GM23338 (cell line): ENCODE results near the gene WDR93. TPM values are rescaled to one million over a fixed set of nuclear protein-coding genes. Genes with fewer than 3 reads are reported as not detected.

Source experiments
- ATAC-seq: fragments of 200-7000 bp; cut with Tn5 transposase; 3 replicates; pipeline ENCODE4 v1.9.1; 2020
- DNase-seq: peaks from one replicate; pipeline ENCODE4 v3.0.0-alpha.2; 2015; ENCODE audit warnings: low spot score
- H2AFZ ChIP-seq: fragments of 200-600 bp; sonication (generic); 2 replicates; pipeline ENCODE4 v1.8.0; 2016; ENCODE audit warnings: antibody characterized with exemption, mild to moderate bottlenecking, moderate library complexity
- H3F3A ChIP-seq: fragments of 200-600 bp; sonication (generic); replicated peaks from 2 replicates; pipeline ENCODE4 v1.8.0; 2017; ENCODE audit warnings: antibody characterized with exemption, mixed run types, low read depth
- H3K27ac ChIP-seq: fragments of 200-600 bp; sonication (generic); 2 replicates; pipeline ENCODE4 v1.6.1; 2016; ENCODE audit warnings: low read depth
- H3K27me3 ChIP-seq: fragments of 200-600 bp; sonication (generic); 2 replicates; pipeline ENCODE4 v1.8.0; 2016; ENCODE audit warnings: mild to moderate bottlenecking, mixed run types, moderate library complexity; ENCODE audit not compliant: insufficient read depth
- H3K36me3 ChIP-seq: fragments of 200-600 bp; sonication (generic); 2 replicates; pipeline ENCODE4 v1.8.0; 2016; ENCODE audit warnings: mild to moderate bottlenecking; ENCODE audit not compliant: insufficient read depth
- H3K4me1 ChIP-seq: fragments of 200-600 bp; sonication (generic); 2 replicates; pipeline ENCODE4 v1.8.0; 2016; ENCODE audit warnings: mild to moderate bottlenecking, moderate library complexity; ENCODE audit not compliant: insufficient read depth
- H3K4me2 ChIP-seq: fragments of 200-600 bp; sonication (generic); 2 replicates; pipeline ENCODE4 v1.7.1; 2017; ENCODE audit warnings: mixed run types
- H3K4me3 ChIP-seq: fragments of 200-600 bp; sonication (generic); 2 replicates; pipeline ENCODE4 v1.6.1; 2016; ENCODE audit warnings: mixed run types
- H3K79me2 ChIP-seq: fragments of 200-600 bp; sonication (generic); replicated peaks from 2 replicates; pipeline ENCODE4 v1.8.0; 2017; ENCODE audit warnings: mild to moderate bottlenecking; ENCODE audit not compliant: insufficient read depth
- H3K9me2 ChIP-seq: fragments of 200-600 bp; sonication (generic); 2 replicates; pipeline ENCODE4 v1.8.0; 2017; ENCODE audit not compliant: insufficient read depth
- H4K20me1 ChIP-seq: fragments of 200-600 bp; sonication (generic); replicated peaks from 2 replicates; pipeline ENCODE4 v1.8.0; 2017; ENCODE audit warnings: mild to moderate bottlenecking; ENCODE audit not compliant: insufficient read depth
- H3K27ac Mint-ChIP-seq: 2 replicates; pipeline ENCODE4 v1.8.0; 2020; ENCODE audit warnings: inconsistent platforms, mild to moderate bottlenecking, moderate library complexity, mixed read lengths
- H3K27me3 Mint-ChIP-seq: 3 replicates; pipeline ENCODE4 v1.8.0; 2022; ENCODE audit warnings: low read depth, mild to moderate bottlenecking, moderate library complexity, mixed read lengths, inconsistent platforms; ENCODE audit not compliant: insufficient read depth, poor library complexity
- H3K36me3 Mint-ChIP-seq: 3 replicates; pipeline ENCODE4 v1.8.0; 2021; ENCODE audit warnings: low read depth, mild to moderate bottlenecking, inconsistent platforms, moderate library complexity, mixed read lengths
- H3K4me1 Mint-ChIP-seq: 3 replicates; pipeline ENCODE4 v1.8.0; 2020; ENCODE audit warnings: mild to moderate bottlenecking, inconsistent platforms, mixed read lengths
- H3K4me3 Mint-ChIP-seq: 3 replicates; pipeline ENCODE4 v1.8.0; 2021; ENCODE audit warnings: moderate library complexity, mild to moderate bottlenecking, inconsistent platforms, mixed read lengths
- H3K9me3 Mint-ChIP-seq: 3 replicates; pipeline ENCODE4 v1.8.0; 2020; ENCODE audit warnings: moderate library complexity, mild to moderate bottlenecking, inconsistent platforms, mixed read lengths
- CREB1 ChIP-seq: fragments of 250-450 bp; sonication (Bioruptor Pico); IDR thresholded peaks from 2 replicates; pipeline ENCODE4 v1.5.0; 2020; ENCODE audit warnings: low read depth, mild to moderate bottlenecking, moderate library complexity
- CTCF ChIP-seq, 2 experiments: fragments of 200-600 bp in 1 of 2; sonication (generic) in 1 of 2; conservative IDR thresholded peaks; 2 replicates each; pipeline versions ENCODE4 v1.5.1 to v1.6.1; 2016 to 2017; ENCODE audit warnings: antibody characterized with exemption in 2 of 2, low read depth in 2 of 2, mild to moderate bottlenecking in 2 of 2, moderate library complexity in 1 of 2
- ETS1 ChIP-seq: IDR thresholded peaks from 2 replicates; pipeline ENCODE4 v1.6.1; 2016; ENCODE audit warnings: antibody characterized with exemption
- EZH2 ChIP-seq: fragments of 200-600 bp; sonication (generic); IDR thresholded peaks from one replicate; pipeline ENCODE4 v1.8.0; 2017; ENCODE audit warnings: antibody characterized with exemption, mild to moderate bottlenecking, low read depth; ENCODE audit not compliant: unreplicated experiment
- EZH2phosphoT487 ChIP-seq: fragments of 200-600 bp; sonication (generic); IDR thresholded peaks from one replicate; pipeline ENCODE4 v1.8.1; 2018; ENCODE audit warnings: antibody characterized with exemption; ENCODE audit not compliant: unreplicated experiment
- JUNB ChIP-seq: IDR thresholded peaks from one replicate; pipeline ENCODE4 v1.6.1; 2016; ENCODE audit warnings: antibody characterized with exemption; ENCODE audit not compliant: unreplicated experiment
- NANOG ChIP-seq: IDR thresholded peaks from 2 replicates; pipeline ENCODE4 v1.6.1; 2016; ENCODE audit warnings: antibody characterized with exemption, borderline replicate concordance
- POLR2AphosphoS5 ChIP-seq: IDR thresholded peaks from 2 replicates; pipeline ENCODE4 v1.6.1; 2016; ENCODE audit warnings: antibody characterized with exemption, low read depth
- REST ChIP-seq: IDR thresholded peaks from one replicate; pipeline ENCODE4 v1.6.1; 2018; ENCODE audit warnings: antibody characterized with exemption; ENCODE audit not compliant: unreplicated experiment
- STAT1 ChIP-seq: IDR thresholded peaks from one replicate; pipeline ENCODE4 v1.6.1; 2016; ENCODE audit warnings: antibody characterized with exemption; ENCODE audit not compliant: unreplicated experiment
- ZNF114 ChIP-seq: fragments of 250-450 bp; sonication (Bioruptor Pico); IDR thresholded peaks from 2 replicates; pipeline ENCODE4 v1.5.0; 2020; ENCODE audit warnings: mild to moderate bottlenecking, moderate library complexity
- ZNF331 ChIP-seq: fragments of 250-450 bp; sonication (Bioruptor Pico); IDR thresholded peaks from 2 replicates; pipeline ENCODE4 v1.5.0; 2020; ENCODE audit warnings: low read depth, mild to moderate bottlenecking, moderate library complexity
- ZNF462 ChIP-seq: fragments of 250-450 bp; sonication (Bioruptor Pico); IDR thresholded peaks from 2 replicates; pipeline ENCODE4 v1.5.0; 2020; ENCODE audit warnings: mild to moderate bottlenecking, moderate library complexity
- polyA plus RNA-seq: library from polyadenylated mRNA; unstranded; fragments of >200 nt; fragmentation: Nextera tagmentation; extraction: Ambion mirVana; gene quantifications from 2 replicates; pipeline ENCODE4 v1.2.1, GENCODE V29; 2016
- total RNA-seq: library from RNA; depleted of rRNA; stranded (reverse); fragments of >200 nt; shearing (Covaris generic); gene quantifications from 2 replicates; pipeline ENCODE4 v1.2.3, GENCODE V29; 2014

The WDR93 gene
- total and polyA plus RNA-seq, 2 experiments from 2014 or later, result 0.14 TPM; not detected in 1

GRCh38 chr15:89785064-89785773 is 94.6 kb downstream of the WDR93 start:
- TF ChIP-seq ZNF331, result no peak
- TF ChIP-seq POLR2AphosphoS5, result no peak
- no peak for TF ChIP-seq JUNB
- TF ChIP-seq ZNF114 (CRISPR knock-in tag), result no peak
- TF ChIP-seq ETS1, result no peak
- no peak for TF ChIP-seq REST
- TF ChIP-seq STAT1, result no peak
- TF ChIP-seq EZH2, result no peak
- no peak for TF ChIP-seq CTCF (conservative IDR thresholded peaks at IDR 0.05; ENCODE audit: low read depth in 2 of 2)
- TF ChIP-seq EZH2phosphoT487, result no peak
- no peak for TF ChIP-seq ZNF462 (CRISPR knock-in tag)
- no peak for TF ChIP-seq CREB1
- no peak for TF ChIP-seq NANOG
- DNase-seq (no peak), ATAC-seq (no peak)
- H3K4me3 ChIP-seq, result no peak overlapping the region
- H3K79me2 ChIP-seq, result no peaks in the 10 kb centered on the region
- no peaks in the 10 kb centered on the region for H3F3A ChIP-seq
- Mint-ChIP-seq H3K4me3 (no peak overlapping the region), H3K4me1 (peaks cover 22% of the 10 kb centered on the region), H3K9me3 (peaks cover 8% of the 10 kb centered on the region; the same call in 2 of the 3 replicates), H3K27ac (no peak overlapping the region), H3K36me3 (peaks cover 3% of the 10 kb centered on the region; the same call in 1 of the 3 replicates), H3K27me3 (peaks cover 9% of the 10 kb centered on the region)
- peaks cover 17% of the 10 kb centered on the region for H3K4me1 ChIP-seq
- no peaks in the 10 kb centered on the region for H3K27me3 ChIP-seq
- H4K20me1 ChIP-seq, result no peaks in the 10 kb centered on the region
- no peak overlapping the region for H3K4me2 ChIP-seq
- peaks cover 3% of the 10 kb centered on the region; the same call in 1 of the 2 replicates for H3K9me2 ChIP-seq
- no peak overlapping the region for H2AFZ ChIP-seq
- H3K27ac ChIP-seq, result no peak overlapping the region
- no peaks in the 10 kb centered on the region for H3K36me3 ChIP-seq
